HUES48 (cell line): Measurements from ENCODE around the gene ZNF705A.
"Not testable (repeated sequence)": the region's sequence is repeated elsewhere in the genome, so short reads cannot be mapped to it uniquely, and the experiment has no call there.

ENCODE experiments used
- H3K27ac ChIP-seq: one replicate; pipeline ENCODE4 v1.7.0; 2013; ENCODE audit warnings: low read depth, low read length, inconsistent platforms
- H3K27me3 ChIP-seq: 2 replicates; pipeline ENCODE4 v1.6.1; 2013; ENCODE audit warnings: mild to moderate bottlenecking, low read length; ENCODE audit not compliant: control insufficient read depth, insufficient read depth
- H3K36me3 ChIP-seq: 2 replicates; pipeline ENCODE4 v1.6.1; 2013; ENCODE audit warnings: low read length; ENCODE audit not compliant: control insufficient read depth, insufficient read depth
- H3K4me1 ChIP-seq: 2 replicates; pipeline ENCODE4 v1.6.1; 2013; ENCODE audit warnings: mild to moderate bottlenecking, low read length; ENCODE audit not compliant: control insufficient read depth, insufficient read depth
- H3K4me3 ChIP-seq: 2 replicates; pipeline ENCODE4 v1.5.1; 2013; ENCODE audit warnings: mild to moderate bottlenecking, low read depth, low read length
- H3K9ac ChIP-seq: 2 replicates; pipeline ENCODE4 v1.6.1; 2013; ENCODE audit warnings: mild to moderate bottlenecking, low read depth, low read length, moderate library complexity
- H3K9me3 ChIP-seq: 2 replicates; pipeline ENCODE4 v1.6.1; 2013; ENCODE audit warnings: low read length; ENCODE audit not compliant: control insufficient read depth, insufficient read depth

Gene ZNF705A

GRCh38 chr12:8228607-8229006, 71.8 kb downstream of the ZNF705A start:
- H3K9me3 ChIP-seq, H3K27me3 ChIP-seq, H3K4me1 ChIP-seq, H3K27ac ChIP-seq, H3K9ac ChIP-seq, H3K36me3 ChIP-seq, H3K4me3 ChIP-seq: not testable (repeated sequence)

GRCh38 chr12:8229486-8229885, 72.7 kb downstream of the ZNF705A start:
- not testable (repeated sequence) for H3K9me3 ChIP-seq, H3K4me1 ChIP-seq, H3K4me3 ChIP-seq, H3K36me3 ChIP-seq, H3K27ac ChIP-seq, H3K27me3 ChIP-seq, H3K9ac ChIP-seq
